CD4-positive, alpha-beta T cell treated with Interferon gamma for 1 hour (primary cell): ENCODE results near the gene MED9.
"Not testable (repeated sequence)": the region's sequence is repeated elsewhere in the genome, so short reads cannot be mapped to it uniquely, and the experiment has no call there.

Source experiments
- DNase-seq: peaks from one replicate; pipeline ENCODE4 v3.0.0-alpha.2; 2020

MED9 gene, protein sequence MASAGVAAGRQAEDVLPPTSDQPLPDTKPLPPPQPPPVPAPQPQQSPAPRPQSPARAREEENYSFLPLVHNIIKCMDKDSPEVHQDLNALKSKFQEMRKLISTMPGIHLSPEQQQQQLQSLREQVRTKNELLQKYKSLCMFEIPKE

DNA sequence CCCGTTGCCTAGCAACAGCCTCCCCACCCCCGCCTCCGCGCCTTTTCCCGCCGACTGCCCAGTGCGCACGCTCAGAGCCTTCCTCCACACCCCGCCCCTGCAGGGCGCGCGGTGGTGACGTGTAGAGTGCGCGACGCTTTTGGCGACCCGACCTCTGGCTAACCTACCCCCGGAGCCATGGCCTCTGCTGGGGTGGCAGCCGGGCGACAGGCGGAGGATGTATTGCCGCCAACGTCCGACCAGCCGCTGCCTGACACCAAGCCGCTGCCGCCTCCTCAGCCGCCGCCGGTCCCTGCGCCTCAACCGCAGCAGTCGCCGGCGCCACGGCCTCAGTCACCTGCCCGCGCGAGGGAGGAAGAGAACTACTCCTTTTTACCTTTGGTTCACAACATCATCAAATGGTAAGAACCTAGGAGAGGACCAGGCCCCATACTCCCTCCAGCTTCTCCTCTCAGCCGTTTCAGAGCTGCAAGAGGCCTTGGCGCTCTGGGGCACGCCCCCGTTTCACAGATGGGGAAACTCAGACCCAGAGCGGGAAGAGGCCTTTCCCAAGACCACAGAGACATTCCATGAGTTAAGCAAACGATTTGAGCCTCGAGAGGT, at the start of gene MED9:
MED9 (plus strand) TSS at position 136 of the 603 bp plus-strand sequence; CDS start at position 178, 42 bp downstream.
- DNase-seq = peak; percentile 92

DNA sequence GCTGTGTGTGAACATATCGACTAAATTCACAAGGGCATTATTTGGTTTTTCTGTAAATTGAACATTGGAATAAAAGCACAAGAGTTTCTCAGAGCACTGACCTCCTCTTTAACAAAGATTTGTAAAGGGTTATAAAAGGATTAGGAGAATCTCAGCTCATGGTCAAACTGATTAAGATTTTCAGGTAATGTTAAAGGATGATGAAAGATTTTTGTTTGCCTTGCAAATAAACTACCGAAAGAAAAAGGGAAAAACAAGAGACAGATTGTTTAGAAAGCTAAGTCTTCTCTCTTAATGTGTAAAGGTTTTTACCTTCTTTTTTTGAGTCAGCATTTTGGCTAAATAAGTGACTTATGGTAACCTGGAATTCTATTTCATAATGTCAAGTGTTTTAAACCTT, 47.6 kb upstream of the MED9 start:
- no peak for DNase-seq

DNA sequence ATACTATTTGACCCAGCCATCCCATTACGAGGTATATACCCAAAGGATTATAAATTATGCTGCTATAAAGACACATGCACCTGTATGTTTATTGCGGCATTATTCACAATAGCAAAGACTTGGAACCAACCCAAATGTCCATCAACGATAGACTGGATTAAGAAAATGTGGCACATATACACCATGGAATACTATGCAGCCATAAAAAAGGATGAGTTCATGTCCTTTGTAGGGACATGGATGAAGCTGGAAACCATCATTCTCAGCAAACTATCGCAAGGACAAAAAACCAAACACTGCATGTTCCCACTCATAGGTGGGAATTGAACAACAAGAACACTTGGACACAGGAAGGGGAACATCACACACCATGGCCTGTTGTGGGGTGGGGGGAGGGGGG, 45.9 kb upstream of the MED9 start:
- DNase-seq = not testable (repeated sequence)

DNA sequence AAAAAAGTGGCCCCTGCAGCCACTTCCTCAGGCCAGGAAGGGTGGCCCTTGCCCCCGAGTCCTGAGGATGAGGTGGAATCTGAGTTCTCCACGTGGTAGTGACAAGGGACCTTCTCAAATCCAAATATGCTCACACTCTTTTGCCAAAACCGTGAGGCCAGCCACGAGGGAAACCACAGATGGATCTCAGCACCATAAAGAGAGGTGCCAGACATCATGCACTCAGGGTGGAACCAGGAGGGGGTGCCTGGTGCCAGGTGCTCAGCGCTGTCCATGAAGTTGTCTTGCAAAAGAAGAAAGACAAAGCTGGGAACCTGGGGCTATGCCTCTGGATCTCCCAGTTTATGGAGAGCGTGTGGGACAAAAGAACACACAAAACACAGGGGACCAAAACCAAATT, 45.2 kb upstream of the MED9 start:
- no peak for DNase-seq

DNA sequence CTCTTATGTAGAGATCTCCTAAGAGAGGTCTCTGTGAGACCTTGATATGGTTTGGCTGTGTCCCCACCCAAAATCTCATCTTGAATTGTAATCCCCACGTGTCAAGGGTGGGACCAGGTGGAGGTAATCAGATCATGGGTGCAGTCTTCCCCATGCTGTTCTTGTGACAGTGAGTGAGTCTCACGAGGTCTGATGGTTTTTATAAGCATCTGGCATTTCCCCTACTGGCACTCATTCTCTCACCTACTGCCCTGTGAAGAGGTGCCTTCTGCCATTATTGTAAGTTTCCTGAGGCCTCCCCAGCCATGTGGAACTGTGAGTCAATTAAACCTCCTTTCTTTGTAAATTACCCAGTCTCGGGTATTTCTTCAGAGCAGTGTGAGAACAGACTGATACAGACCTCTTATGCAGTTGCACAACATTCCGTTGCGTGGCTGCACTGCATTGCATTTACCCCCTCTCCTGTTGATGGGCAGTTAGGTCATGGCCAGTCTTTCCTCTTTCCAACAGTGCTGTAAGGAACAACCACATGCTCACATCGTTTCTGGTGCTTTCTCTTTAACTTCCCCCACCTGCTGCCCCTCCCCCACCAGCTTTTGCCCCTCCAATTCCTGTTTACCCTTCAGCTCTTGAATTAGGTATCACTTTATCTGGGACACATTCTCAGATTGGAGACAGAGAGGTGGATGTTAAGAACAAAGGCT, 43.6 kb upstream of the MED9 start:
- DNase-seq = peak; percentile 36

DNA sequence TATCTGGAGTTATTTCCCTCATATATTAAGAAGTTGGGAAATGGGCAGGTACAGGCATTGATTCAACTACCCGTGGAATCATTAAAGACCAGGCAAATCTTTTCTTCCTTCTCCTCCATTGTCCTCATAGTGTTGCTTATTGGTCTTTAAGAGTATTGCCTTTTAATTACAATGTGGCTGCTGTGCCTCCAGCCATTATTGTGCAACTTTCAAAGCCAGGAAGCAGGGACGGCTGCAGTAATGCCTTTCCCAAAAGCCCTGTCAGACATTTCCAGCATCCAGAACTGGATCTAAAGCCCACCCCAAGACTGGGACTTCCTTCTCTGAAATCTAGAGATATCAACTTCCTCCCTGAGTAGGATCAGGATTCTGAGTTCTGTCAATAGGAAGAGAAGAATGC, 42.3 kb upstream of the MED9 start:
- no peak for DNase-seq

DNA sequence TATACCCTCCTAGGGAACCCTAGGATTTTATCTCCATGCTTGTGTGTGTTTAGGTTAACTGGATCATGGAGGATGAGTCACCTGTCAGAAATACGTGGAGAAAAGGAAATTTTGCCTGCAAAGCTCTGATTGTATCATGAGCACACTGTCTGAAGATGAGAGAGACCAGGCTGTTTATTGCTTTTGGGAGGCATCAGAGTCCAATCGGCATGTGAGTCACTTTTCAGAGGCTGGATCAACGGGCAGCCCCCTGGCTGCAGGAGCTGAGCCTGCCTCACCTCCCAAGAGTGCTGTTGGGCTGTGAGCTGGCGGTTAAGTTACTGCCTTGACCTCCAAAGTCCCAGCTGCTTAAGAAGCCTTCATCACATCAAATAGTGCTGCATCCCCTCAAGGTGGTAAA, 41.5 kb upstream of the MED9 start:
- DNase-seq = no peak

DNA sequence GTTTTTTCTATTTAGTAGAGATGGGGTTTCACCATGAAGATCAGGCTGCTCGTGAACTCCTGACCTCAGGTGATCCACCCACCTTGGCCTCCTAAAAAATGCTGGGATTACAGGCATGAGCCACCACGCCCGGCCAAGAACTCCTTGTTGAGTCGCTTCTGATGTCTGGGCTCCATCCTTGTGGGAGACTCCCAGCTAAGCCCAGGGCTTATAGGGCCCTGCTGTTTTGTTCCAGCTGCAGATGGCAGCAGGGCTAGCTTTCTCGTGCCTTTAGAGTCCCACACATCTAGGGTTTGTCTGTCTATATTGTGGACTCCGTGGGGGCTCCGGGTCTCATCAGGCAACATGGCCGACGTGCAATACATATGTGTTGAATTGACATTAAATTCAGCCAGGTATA, 39.3 kb upstream of the MED9 start:
- no peak for DNase-seq

DNA sequence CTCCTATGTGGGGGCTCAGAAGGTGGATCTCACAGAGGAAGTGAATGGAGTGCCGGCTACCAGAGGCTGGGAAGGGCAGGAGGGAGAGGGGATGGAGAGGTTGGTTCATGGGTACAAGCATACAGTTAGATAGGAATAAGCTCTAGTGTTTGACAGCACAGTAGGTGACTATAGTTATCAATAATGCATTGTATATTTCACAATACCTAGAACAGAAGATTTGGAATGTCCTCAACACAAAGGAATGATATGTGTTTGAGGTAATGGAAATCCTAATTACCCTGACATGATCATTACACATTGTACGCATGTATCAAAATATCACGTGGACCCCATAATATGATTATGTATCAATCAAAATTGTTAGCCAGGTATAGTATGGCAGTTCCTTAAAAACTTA, 38.9 kb upstream of the MED9 start:
- no peak for DNase-seq

DNA sequence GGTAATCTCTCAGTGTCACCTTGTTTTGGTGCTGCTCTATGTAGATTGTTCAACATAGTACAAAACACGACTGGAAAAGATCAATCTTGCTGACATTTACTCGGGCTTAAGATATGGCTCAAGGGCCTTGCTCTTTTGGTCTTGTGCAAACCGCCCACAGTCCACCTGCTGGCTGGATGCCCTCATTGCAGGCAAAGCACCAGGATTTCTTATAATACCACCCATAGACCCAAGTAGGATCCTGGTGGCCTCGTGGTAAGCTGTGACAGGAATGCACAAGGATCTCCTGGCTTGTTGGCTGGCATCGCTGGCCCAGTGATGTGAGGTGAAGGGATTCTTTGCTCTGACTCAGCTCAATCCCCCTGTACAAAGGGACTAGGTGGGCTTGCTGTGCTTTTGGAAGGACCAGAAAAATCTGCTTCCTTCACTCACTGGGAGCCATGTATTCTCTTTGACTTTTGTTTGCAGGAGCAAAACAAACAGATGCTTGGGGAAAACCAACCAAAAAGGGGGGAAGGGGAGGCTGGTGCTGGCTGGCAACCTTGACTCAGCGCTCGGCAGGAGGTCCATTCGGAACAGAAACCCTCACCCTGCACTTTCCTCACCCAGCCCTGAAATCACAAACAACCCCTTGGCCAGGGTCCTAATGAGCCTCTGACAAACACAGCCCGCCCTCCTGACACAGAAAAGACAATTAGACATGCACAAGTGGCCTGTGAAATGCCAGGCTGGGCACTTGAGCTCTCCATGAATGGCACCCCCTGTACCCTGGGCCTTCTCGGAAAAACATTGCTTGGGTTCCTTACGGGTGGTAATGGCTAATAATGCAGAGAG, 36.6 kb upstream of the MED9 start:
- peak; percentile 66 for DNase-seq

DNA sequence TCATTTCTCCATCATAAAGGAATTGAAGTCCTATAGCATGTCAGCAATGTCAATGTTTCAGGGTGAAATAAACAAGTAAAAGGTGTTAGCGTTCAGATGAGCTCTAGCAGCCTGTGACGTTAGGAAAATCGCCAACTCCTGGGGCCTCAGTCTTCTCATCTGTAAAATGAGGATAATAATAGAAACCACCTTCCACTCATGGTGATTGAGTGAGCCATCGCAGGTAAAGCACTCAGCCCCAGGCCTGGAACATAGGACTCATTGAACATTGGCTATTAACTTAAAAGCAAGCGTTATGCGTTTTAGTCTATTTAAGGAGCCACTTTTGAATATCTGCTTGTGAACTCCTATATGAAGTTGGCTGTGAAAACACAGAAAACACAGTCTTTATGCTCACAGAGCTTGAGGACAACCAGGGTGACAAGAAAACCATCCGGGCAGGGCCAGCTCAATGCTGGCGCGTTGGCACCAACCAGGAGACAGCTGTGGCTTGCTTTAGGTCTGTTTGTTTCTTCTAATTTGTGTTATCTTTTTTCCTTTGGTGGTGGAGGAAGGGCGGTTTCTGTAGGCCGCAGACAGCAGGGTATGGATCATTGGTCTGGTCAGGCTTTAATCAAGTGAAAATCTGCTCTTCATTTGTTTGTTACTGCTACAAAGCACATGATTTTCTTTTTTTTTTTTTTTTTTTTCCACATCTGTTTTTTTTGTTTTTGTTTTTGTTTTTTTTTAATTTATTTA, 35.7 kb upstream of the MED9 start:
- no peak for DNase-seq

DNA sequence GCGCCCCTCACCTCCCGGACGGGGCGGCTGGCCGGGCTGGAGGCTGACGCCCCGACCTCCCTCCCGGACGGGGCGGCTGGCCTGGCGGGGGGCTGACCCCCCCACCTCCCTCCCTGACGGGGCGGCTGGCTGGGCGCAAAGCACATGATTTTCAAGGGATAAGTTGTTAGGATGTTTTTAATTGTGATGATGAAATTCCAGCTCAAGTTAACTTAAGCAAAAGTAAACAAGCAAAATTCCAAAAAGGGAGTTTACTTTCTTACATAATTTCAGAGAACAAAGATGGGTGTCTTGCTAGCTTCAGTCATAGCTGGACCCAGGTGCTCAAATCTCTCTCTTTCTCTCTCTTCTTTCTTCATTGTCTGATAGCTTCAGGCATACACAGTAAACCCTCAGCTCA, 33.6 kb upstream of the MED9 start:
- no peak for DNase-seq

DNA sequence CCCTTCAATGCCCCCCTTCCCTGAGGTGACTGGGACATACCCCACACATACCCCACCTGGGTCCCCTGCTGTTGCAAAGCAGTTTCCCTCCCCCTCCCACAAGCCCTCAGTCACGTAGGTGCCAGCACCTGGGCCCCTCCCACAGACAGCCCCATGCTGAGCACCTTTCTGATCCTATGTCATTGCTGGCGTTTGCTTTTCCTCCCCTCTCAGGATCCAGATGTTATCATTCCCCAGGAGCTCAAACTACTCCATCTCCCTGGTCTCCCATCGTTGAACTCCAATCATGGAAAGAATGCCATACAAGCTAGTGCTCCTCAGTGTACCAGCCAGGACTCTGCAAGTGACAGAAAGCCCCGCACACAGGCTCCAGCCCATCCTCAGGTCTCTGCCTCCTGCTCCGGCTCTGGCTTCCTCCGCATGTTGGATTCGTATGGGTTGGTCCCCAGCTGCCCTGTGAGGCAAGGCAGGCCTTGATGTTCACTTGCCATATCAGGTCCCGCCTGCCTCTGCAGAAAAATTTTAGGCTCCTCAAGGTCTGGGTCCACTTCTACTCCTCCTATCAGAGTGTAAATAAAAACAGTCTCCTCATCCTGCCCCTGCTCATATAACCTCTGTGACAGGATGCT, 31.4 kb upstream of the MED9 start:
- no peak for DNase-seq

DNA sequence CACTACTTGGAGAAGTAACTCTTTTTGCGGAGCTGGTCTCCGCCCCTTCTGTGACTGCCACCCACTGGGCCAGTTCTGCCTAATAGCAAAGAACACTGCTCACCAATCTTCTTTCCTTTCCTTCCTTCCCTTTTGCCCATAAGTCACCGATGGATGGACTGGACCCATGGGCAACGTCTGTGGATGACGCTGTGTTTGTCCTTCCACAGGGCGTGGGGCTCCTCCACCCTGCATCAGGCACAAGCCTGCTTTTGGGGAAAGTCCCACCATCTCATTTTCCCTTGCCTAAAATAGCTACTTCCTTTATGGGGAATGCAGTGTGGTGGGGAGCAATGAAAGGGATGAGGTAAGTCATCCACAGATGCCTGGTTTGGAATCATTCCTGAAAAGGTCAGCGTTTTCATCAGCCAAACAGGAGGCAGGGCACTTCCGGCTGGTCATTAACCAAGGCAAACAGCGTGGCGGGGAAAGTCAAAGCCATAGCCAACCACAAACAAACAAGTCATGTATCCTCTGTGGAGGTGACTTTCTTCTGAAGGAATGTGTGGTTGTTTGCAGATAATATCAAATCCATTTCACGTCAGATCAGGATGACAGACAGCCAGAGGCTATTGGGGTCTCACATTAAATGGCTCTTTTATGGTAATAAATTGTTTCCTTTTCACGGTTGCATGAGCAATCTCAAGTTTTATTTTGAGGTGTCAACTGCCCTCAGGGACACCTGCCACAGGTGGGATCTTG, 30.7 kb upstream of the MED9 start:
- DNase-seq = no peak

DNA sequence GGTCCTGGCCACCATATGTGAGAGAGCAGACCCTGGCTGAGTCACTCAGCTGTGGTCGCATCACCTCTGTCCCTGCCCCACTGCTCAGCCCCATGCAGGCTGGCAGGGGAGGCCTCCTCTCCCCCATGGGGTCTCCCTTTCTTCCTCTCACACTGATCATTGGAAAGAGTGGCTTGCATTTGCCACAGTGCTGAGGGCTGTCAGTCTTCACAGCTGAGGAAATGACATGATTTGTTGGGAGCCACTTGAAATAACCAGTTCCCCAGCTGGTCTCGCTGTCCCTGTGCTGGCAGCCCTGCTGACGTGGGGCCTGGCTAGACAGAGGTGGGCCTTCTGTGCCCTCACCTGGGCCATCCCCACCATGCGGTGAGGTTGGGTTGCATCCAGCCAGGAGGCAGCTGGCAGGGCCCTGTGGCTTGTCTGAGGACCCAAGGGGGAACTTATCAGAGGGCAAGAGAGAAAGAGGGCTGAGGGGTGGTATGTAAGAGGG, 30.1 kb upstream of the MED9 start:
- no peak for DNase-seq

DNA sequence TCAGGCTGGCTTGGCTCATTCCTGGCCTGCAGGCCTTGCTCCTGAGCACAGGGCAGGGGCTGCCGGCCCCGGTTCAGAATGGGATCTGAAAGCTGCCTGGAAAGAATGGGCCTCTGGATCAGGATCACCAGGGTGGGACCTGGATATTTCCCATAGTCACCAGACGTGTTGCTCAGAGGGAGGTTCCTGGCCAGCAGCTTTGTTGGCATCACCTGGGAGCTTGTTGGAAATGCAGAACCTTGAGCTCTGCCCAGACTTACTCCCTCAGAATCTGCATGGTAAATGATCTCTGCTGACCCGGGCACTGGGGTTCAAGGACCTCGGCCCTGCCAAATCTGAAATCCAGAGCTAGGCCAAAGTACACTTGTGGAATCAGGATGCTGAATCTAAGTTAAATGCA, 29.5 kb upstream of the MED9 start:
- DNase-seq = no peak

DNA sequence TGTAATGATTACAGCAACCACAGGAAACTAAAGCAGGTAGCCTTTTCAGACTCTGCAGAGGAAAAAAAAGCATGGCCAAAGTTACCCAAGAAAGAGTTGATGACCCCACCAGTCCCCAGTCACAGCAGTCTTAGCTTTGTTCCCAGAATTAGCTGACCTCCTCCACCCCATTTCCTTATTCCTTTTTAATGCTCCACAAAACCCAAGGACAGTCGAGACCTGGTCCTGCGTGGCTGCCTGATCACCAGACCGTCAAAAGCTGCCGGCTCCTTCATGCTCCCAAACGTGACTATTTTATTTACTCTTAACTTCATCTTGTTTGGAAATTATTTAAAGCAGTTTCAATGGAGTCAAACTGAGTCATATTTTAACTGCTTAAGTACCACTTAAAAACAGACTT, 28.7 kb upstream of the MED9 start:
- DNase-seq = no peak

DNA sequence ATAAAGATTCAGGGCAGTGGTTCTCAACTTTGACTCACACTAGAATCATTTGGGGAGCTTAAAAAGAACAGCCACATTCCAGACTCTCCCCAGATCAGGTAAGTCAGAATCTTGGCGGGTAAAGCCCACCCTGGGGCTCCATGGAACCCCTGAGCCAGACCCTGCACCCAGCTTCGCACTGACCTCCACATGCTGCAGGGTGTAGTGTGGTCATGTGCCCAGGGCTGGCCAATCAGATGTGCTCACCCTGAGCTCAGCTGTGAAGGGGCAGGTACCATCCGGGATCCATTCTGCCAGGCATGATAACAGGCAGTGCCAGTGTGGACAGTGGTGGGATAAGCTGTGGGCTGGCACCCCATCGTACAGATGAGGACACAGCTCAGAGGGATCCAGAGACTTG, 28.1 kb upstream of the MED9 start:
- no peak for DNase-seq

DNA sequence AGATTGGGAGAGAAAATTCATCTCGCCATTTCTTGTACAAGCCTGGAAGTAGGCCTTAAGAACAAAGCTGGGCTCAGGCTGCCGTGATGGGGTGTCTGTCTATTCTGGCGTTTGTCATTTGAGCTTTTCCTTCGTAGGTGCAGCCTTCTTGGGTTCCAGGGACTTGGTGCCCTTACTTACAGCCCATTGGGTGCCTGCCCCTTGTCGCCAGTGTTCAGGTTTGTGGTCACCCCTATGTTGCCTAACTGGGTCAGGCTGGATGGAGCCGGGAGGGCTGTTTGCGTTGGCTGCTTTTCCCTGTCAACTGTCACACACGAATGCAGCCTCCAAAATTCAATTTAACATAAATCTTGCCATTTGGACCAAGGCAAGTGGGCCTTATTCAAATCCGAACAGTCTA, 23.7 kb upstream of the MED9 start:
- no peak for DNase-seq

DNA sequence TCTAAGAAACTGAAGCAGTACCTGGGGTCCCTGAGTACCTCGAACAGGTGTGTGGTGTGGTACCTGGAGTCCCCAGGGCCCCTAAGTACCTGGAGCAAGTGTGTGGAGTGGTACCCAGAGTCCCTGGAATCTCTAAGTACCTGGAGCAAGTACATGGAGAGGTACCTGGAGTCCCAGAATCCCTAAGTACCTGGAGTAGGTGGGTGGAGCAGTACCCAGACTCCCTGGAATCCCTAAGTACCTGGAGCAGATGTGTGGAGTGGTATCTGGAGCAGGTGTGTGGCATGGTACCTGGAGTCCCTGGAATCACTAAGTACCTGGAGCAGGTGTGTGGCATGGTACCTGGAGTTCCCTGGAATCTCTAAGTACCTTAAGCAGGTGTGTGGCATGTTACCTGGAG, 22.5 kb upstream of the MED9 start:
- DNase-seq = no peak

DNA sequence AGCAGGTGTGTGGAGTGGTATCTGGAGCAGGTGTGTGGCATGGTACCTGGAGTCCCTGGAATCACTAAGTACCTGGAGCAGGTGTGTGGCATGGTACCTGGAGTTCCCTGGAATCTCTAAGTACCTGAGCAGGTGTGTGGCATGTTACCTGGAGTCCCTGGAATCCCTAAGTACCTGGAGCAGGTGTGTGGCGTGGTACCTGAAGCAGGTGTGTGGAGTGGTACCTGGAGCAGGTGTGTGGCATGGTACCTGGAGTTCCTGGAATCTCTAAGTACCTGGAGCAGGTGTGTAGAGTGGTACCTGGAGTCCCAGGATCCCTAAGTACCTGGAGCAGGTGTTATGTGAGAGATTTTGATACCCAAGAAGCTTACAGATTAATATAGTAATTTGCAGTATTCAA, 22.1 kb upstream of the MED9 start:
- not testable (repeated sequence) for DNase-seq

DNA sequence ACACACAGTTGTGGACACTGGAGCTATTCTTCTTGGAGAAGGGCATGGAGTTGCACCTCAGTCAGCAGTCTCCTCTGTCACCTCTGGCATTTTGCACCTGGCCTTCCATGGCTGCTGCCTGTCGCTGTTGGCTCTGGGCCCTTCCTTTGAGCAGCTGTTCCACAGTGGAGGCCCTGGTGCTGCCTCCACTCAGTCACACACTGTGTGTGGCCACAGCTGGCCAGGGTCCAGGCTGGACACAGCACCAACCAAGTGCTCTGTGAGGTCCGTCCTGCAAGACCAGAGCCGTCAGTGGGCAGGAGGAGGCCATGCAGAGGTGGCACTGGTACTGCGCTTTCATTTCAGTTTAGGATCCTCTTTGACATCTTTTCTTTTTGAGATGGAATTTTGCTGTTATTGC, 21.6 kb upstream of the MED9 start:
- no peak for DNase-seq
